DOHH2 (cell line): ENCODE data around the gene LCOR.

Experiments
- EZH2phosphoT487 ChIP-seq: fragments of 200-600 bp; sonication (generic); IDR thresholded peaks from 2 replicates; pipeline ENCODE4 v1.6.1; 2017; ENCODE audit warnings: borderline replicate concordance, mild to moderate bottlenecking, antibody characterized with exemption, low read length, moderate library complexity, mixed read lengths
- TF ChIP-seq, protein P1 (sequence below): fragments of 200-600 bp; sonication (generic); IDR thresholded peaks from one replicate; pipeline ENCODE4 v1.5.1; 2014; ENCODE audit warnings: antibody characterized with exemption, mild to moderate bottlenecking, low read depth, low read length; ENCODE audit not compliant: poor library complexity, severe bottlenecking

DNA sequence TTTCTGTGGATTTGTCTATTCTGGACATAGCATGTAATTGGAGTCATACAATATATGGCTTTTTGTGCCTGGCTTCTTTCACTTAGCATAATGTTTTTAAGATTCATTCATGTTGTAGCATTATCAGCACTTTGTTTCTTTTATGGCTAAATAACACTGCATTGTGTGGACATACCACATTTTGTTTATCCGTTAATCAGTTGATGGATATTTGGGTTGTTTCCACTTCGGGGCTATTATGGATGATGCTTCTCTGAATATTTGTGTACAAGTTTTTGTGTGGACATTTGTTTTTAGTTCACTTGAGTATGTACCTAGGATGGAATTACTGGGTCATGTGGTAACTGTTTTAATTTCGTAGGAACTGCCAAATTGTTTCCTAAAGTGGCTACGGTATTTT, 6.4 kb downstream of the LCOR start:
- TF ChIP-seq, protein P1, sequence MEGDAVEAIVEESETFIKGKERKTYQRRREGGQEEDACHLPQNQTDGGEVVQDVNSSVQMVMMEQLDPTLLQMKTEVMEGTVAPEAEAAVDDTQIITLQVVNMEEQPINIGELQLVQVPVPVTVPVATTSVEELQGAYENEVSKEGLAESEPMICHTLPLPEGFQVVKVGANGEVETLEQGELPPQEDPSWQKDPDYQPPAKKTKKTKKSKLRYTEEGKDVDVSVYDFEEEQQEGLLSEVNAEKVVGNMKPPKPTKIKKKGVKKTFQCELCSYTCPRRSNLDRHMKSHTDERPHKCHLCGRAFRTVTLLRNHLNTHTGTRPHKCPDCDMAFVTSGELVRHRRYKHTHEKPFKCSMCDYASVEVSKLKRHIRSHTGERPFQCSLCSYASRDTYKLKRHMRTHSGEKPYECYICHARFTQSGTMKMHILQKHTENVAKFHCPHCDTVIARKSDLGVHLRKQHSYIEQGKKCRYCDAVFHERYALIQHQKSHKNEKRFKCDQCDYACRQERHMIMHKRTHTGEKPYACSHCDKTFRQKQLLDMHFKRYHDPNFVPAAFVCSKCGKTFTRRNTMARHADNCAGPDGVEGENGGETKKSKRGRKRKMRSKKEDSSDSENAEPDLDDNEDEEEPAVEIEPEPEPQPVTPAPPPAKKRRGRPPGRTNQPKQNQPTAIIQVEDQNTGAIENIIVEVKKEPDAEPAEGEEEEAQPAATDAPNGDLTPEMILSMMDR = no peak
- TF ChIP-seq EZH2phosphoT487 = no peak
